Thyroid gland (tissue), 4 donors: Measurements from ENCODE around the gene S100A16.

ENCODE experiments used
- POLR2A ChIP-seq, 2 donors: fragments of 450-650 bp; IDR thresholded peaks; one replicate each; pipeline ENCODE4 v1.6.1; 2017; ENCODE audit warnings: antibody characterized with exemption in 2 of 2, mild to moderate bottlenecking in 2 of 2, moderate library complexity in 1 of 2
- TF ChIP-seq, protein P1 (sequence below), 6 experiments: fragments of 200-600 bp in 3 of 6; fragments of 450-650 bp in 3 of 6; sonication (generic) in 3 of 6; IDR thresholded peaks; one replicate each; pipeline ENCODE4 v1.5.1; 2016 to 2019; ENCODE audit warnings: antibody characterized with exemption in 6 of 6, mild to moderate bottlenecking in 2 of 6, inconsistent platforms in 1 of 6, moderate library complexity in 1 of 6

DNA sequence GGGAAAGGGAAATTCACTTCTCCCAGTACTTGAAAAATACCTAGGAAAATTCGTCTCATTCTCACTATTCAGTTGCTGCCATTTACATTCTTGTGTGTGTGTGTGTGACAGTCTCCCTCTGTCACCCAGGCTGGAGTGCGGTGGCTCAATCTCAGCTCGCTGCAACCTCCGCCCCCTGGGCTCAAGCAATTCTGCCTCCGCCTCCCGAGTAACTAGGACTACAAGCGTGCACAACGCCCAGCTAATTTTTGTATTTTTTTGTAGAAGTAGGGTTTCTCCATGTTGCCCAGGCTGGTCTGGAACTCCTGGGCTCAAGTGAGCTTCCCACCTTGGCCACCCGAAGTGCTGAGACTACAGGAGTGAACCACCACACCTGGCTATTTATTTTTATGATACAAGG, 46.7 kb upstream of the S100A16 start:
- TF ChIP-seq, protein P1, sequence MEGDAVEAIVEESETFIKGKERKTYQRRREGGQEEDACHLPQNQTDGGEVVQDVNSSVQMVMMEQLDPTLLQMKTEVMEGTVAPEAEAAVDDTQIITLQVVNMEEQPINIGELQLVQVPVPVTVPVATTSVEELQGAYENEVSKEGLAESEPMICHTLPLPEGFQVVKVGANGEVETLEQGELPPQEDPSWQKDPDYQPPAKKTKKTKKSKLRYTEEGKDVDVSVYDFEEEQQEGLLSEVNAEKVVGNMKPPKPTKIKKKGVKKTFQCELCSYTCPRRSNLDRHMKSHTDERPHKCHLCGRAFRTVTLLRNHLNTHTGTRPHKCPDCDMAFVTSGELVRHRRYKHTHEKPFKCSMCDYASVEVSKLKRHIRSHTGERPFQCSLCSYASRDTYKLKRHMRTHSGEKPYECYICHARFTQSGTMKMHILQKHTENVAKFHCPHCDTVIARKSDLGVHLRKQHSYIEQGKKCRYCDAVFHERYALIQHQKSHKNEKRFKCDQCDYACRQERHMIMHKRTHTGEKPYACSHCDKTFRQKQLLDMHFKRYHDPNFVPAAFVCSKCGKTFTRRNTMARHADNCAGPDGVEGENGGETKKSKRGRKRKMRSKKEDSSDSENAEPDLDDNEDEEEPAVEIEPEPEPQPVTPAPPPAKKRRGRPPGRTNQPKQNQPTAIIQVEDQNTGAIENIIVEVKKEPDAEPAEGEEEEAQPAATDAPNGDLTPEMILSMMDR (IDR thresholded peaks at IDR 0.05): no peak
- TF ChIP-seq POLR2A (IDR thresholded peaks at IDR 0.05): no peak
